IgD-negative memory B cell (primary cell): Measurements from ENCODE around the gene RND2. TPM values are rescaled to one million over a fixed set of nuclear protein-coding genes. Genes with fewer than 3 reads are reported as not detected.
A peak's percentile ranks its signal among the peaks of the same experiment; 100 is the strongest.
"Not testable (repeated sequence)": the region's sequence is repeated elsewhere in the genome, so short reads cannot be mapped to it uniquely, and the experiment has no call there.

Experiments
- H3K27ac Mint-ChIP-seq, 3 donors: one replicate each; pipeline ENCODE4 v1.8.0; 2020 to 2022; ENCODE audit warnings: mild to moderate bottlenecking in 3 of 3, mixed read lengths in 3 of 3, moderate library complexity in 1 of 3
- H3K27me3 Mint-ChIP-seq: one replicate; pipeline ENCODE4 v1.8.0; 2021; ENCODE audit warnings: mixed read lengths
- H3K36me3 Mint-ChIP-seq: one replicate; pipeline ENCODE4 v1.8.0; 2020; ENCODE audit warnings: mild to moderate bottlenecking, mixed read lengths
- H3K4me1 Mint-ChIP-seq, 3 donors: one replicate each; pipeline ENCODE4 v1.8.0; 2020 to 2022; ENCODE audit warnings: mixed read lengths in 3 of 3, mild to moderate bottlenecking in 1 of 3
- H3K4me3 Mint-ChIP-seq, 4 donors: one replicate each; pipeline ENCODE4 v1.8.0; 2020 to 2022; ENCODE audit warnings: mild to moderate bottlenecking in 4 of 4, mixed read lengths in 4 of 4, moderate library complexity in 3 of 4
- H3K9me3 Mint-ChIP-seq, 3 donors: one replicate each; pipeline ENCODE4 v1.8.0; 2020 to 2021; ENCODE audit warnings: mixed read lengths in 3 of 3, mild to moderate bottlenecking in 1 of 3
- polyA plus RNA-seq: library from polyadenylated mRNA; unstranded; fragments of 300-500 nt; fragmentation: Illumina TruSeq; gene quantifications from one replicate; pipeline ENCODE4 v1.2.3, GENCODE V29; 2021

RND2 gene, protein sequence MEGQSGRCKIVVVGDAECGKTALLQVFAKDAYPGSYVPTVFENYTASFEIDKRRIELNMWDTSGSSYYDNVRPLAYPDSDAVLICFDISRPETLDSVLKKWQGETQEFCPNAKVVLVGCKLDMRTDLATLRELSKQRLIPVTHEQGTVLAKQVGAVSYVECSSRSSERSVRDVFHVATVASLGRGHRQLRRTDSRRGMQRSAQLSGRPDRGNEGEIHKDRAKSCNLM
- 0.05 TPM for polyA plus RNA-seq

DNA sequence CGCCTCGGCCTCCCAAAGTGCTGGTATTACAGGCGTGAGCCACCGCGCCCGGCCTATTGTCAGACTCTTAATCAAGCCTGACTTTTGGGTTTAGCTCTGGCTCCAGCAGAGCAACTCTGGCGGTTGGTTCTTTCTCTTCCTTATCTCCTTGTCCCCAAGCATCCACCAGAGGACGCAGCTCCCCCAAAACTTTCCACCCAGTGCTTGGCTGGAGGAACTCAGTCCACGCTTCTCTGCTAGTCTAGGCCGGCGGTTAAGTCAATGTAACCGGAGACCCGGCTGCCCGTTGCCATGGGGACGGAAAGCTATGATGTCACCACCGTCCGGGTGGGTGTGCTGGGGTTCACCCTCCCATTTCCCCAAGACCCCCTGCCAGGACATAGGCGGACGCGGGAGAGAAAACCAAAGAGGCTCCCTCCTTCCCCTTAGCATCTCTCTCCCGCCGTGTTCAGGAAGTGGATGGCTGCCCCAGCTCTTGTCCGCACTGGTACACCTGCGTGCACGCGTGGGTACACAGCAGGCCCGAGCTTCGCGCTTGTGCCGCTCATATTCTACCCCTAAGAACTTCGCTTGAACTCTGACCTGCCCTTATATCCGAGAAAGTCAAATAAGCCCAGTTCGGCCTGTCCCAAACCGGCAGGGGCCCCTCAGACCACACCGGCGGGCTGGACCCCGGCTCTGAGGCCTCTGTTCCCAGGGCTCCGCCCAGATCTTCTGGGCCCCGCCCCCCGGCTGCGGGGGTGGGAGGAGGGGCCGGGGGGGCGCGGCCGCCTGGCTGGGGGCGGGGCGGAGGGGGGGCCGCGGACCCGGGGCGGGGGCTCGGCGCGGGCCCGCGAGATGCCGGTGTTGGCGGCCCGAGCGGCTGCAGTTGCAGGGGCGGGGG is at the start of gene RND2:
Gene RND2, plus strand, starts transcription at position 825 of the 883 bp plus-strand sequence. CDS start 117 bp downstream, outside the sequence.
- Mint-ChIP-seq H3K27me3 (no peaks in the 10 kb centered on the region), H3K36me3 (no peaks in the 10 kb centered on the region), H3K4me3 (peak within 1 kb of the TSS; percentile 84 to 96 (median 92)), H3K4me1 (peaks cover 8 to 18% (median 9%) of the 10 kb centered on the region in 3 donors), H3K9me3 (no peaks in the 10 kb centered on the region), H3K27ac (peak within 1 kb of the TSS; percentile 89 to 96 (median 91))

DNA sequence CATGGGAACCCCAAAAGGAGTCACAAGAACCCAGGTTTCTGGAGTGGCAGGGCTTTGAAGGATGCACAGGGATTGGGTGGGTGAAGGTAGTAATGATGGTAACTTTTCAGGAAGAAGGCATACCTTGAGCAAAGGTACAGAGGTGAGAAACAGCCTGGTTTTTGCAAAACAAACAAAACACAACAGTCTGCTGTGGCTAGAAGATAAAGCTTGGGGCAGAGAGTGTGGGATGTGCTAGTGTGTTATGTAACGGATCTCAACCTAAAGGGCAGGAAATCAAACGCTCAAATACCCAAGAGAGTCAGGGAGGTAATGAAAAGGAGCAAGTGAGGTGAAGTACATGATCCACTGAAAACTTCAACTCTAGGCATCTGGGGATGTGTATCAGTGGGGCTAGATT is 49.8 kb upstream of the RND2 start:
- Mint-ChIP-seq H3K4me3 (peak overlapping the region in 1 of 4 donors; percentile 13), H3K9me3 (no peaks in the 10 kb centered on the region), H3K36me3 (no peaks in the 10 kb centered on the region), H3K27ac (peak overlapping the region in 1 of 3 donors; percentile 17), H3K4me1 (peaks cover 4 to 12% (median 7%) of the 10 kb centered on the region in 3 donors), H3K27me3 (no peaks in the 10 kb centered on the region)

GRCh38 chr17:42975701-42976100 is 49.3 kb upstream of the RND2 start:
- H3K27ac Mint-ChIP-seq = peak overlapping the region in 1 of 3 donors; percentile 17

DNA sequence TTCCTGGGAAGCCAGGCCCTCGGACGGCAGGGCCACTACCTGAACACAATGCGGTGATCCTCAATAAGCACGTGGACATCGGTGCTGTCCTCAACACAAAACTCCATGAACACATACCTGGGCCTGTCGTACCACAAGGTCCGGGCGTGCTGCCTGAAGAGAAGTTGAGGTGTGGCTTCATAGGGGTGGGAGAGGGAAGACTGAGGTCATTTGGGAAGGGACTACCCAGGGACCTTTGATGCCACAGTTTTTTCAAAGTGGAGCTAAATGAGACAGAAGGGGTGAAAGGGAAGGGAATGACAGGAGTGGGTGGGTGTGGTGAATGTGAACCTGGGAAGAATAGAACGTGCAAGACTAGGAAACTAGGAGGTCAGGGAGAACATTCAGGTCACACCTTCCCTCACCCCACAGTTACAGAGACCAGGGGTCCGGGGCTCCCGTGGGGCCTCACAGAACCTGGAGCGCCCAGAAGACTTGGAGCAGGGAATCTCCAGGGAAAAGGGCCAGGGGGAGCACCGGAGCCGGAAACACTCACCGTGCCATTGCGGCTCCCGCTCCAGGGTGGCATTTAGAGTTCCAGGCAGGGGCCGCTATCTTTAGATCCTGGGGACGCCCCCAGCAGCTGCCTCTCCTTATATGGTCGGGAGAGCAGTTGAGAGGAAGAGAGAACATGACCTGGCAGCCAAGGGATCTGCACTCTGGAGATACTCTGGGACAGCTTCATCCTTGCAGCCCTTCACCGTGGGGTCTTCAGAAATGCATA is 45.3 kb upstream of the RND2 start, which contains the start of gene PTGES3L:
Gene PTGES3L, minus strand, starts transcription at position 570 of the 763 bp plus-strand sequence. Its CDS starts 27 bp downstream, at position 543.
- no peaks in the 10 kb centered on the region for H3K27me3 Mint-ChIP-seq
- H3K4me3 Mint-ChIP-seq = peak within 1 kb of the TSS; percentile 87 to 98 (median 94)
- no peaks in the 10 kb centered on the region for H3K9me3 Mint-ChIP-seq
- peaks cover 17 to 27% (median 24%) of the 10 kb centered on the region in 3 donors for H3K4me1 Mint-ChIP-seq
- peaks cover 1% of the 10 kb centered on the region for H3K36me3 Mint-ChIP-seq
- H3K27ac Mint-ChIP-seq = peak within 1 kb of the TSS; percentile 86 to 99 (median 98)

More at GRCh38 chr17:42975701-42976100, 49.3 kb upstream of the RND2 start:
- peaks cover 4 to 13% (median 7%) of the 10 kb centered on the region in 3 donors for H3K4me1 Mint-ChIP-seq
- not testable (repeated sequence) for H3K36me3 Mint-ChIP-seq, H3K9me3 Mint-ChIP-seq, H3K27me3 Mint-ChIP-seq
- H3K4me3 Mint-ChIP-seq = peak overlapping the region in 1 of 4 donors; percentile 13

DNA sequence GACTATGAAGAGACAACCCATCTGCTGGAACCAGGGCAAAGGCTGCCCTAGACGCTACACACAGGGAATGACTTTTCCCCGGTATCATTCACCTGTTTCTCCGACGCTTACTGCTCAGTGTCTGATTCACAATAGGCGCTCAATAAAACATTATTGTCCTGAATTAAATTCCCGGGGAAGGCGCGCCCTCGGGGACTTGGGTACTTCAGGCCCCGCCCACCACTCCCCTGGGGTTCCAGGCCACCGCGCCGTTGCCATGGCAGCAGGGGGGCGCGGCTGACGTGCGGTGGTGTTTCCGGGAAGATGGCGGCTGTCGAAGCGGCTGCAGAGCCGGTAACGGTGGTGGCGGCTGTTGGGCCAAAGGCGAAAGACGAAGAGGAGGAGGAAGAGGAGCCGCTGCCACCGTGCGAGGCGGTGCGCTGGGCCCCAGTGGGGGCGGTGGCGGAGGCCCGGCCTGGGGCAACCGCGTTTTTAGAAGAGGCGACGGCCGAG is 44.7 kb upstream of the RND2 start, which contains the start of gene RUNDC1:
Gene RUNDC1, plus strand, starts transcription at position 292 of the 492 bp plus-strand sequence. Its CDS starts 12 bp downstream, at position 304.
- H3K4me1 Mint-ChIP-seq = peaks cover 20 to 32% (median 28%) of the 10 kb centered on the region in 3 donors
- peaks cover 3% of the 10 kb centered on the region for H3K36me3 Mint-ChIP-seq
- no peaks in the 10 kb centered on the region for H3K27me3 Mint-ChIP-seq
- H3K9me3 Mint-ChIP-seq = no peaks in the 10 kb centered on the region
- peak within 1 kb of the TSS; percentile 86 to 99 (median 98) for H3K27ac Mint-ChIP-seq
- H3K4me3 Mint-ChIP-seq = peak within 1 kb of the TSS; percentile 87 to 98 (median 94)

- Mint-ChIP-seq H3K9me3 (no peaks in the 10 kb centered on the region), H3K4me3 (peak overlapping the region; percentile 87 to 98 (median 94)), H3K27me3 (no peaks in the 10 kb centered on the region), H3K4me1 (peaks cover 22 to 35% (median 32%) of the 10 kb centered on the region in 3 donors), H3K27ac (peak overlapping the region; percentile 86 to 98 (median 93)), H3K36me3 (peaks cover 3% of the 10 kb centered on the region)
These were observed 44.1 kb upstream of the RND2 start for GRCh38 chr17:42980766-42981397.

DNA sequence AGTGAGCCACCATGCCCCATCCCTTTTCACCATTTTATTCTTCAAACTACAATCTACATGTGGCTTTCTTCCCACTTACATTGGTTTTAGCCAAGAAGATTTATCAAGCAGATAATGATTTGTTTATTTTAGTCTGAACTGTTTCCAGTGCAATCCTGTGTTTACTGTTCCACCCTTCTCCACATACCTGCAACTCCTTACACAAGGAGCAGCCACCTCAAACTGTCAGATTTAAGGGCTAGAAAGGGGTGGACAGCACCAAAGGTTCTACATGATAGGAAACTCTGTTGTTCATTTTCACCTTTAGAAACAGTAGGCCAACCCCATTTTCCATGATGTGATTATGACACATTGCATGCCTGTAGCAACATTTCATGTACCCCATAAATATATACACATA is 42.8 kb upstream of the RND2 start:
- Mint-ChIP-seq H3K36me3 (peaks cover 3% of the 10 kb centered on the region), H3K27ac (peak overlapping the region in 2 of 3 donors; percentile 67 to 86), H3K4me3 (peak overlapping the region; percentile 33 to 92 (median 76)), H3K9me3 (no peaks in the 10 kb centered on the region), H3K27me3 (no peaks in the 10 kb centered on the region), H3K4me1 (peaks cover 22 to 37% (median 35%) of the 10 kb centered on the region in 3 donors)

GRCh38 chr17:42985225-42985624 is 39.8 kb upstream of the RND2 start:
- H3K4me3 Mint-ChIP-seq = peak overlapping the region; percentile 73 to 90 (median 83)
- peaks cover 7% of the 10 kb centered on the region for H3K36me3 Mint-ChIP-seq
- H3K4me1 Mint-ChIP-seq = peaks cover 15 to 35% (median 35%) of the 10 kb centered on the region in 3 donors
- H3K27ac Mint-ChIP-seq = peak overlapping the region; percentile 39 to 90 (median 67)
- H3K27me3 Mint-ChIP-seq = no peaks in the 10 kb centered on the region
- H3K9me3 Mint-ChIP-seq = no peaks in the 10 kb centered on the region

DNA sequence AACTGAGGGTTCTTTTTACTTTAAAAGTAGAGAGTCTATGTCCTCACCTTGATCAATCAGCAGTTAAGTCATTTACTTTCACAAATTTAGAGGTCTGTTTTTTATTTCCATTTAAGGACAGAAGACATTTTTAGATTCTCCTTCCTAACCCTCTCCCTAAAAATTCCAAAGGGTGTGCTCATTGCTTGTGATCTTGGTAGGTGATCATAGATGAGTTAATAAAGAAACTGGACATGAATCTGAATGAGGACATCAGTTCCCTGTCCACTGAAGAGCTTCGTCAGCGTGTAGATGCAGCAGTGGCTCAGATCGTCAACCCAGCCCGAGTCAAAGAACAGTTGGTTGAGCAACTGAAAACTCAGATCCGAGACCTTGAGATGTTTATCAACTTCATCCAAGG is 35.9 kb upstream of the RND2 start:
- no peak overlapping the region for H3K4me3 Mint-ChIP-seq
- H3K36me3 Mint-ChIP-seq = peaks cover 6% of the 10 kb centered on the region
- no peaks in the 10 kb centered on the region for H3K27me3 Mint-ChIP-seq
- H3K9me3 Mint-ChIP-seq = no peaks in the 10 kb centered on the region
- no peak overlapping the region for H3K27ac Mint-ChIP-seq
- peaks cover 6 to 23% (median 21%) of the 10 kb centered on the region in 3 donors for H3K4me1 Mint-ChIP-seq

GRCh38 chr17:42989726-42990652 is 35.0 kb upstream of the RND2 start:
- peaks cover 6% of the 10 kb centered on the region for H3K36me3 Mint-ChIP-seq
- H3K9me3 Mint-ChIP-seq = no peaks in the 10 kb centered on the region
- no peaks in the 10 kb centered on the region for H3K27me3 Mint-ChIP-seq
- no peak overlapping the region for H3K4me3 Mint-ChIP-seq
- no peak overlapping the region for H3K27ac Mint-ChIP-seq
- H3K4me1 Mint-ChIP-seq = peaks cover 5 to 17% (median 15%) of the 10 kb centered on the region in 3 donors

- Mint-ChIP-seq H3K27ac (no peak overlapping the region), H3K9me3 (no peaks in the 10 kb centered on the region), H3K27me3 (no peaks in the 10 kb centered on the region), H3K4me1 (peaks cover 0 to 8% (median 5%) of the 10 kb centered on the region in 3 donors), H3K4me3 (no peak overlapping the region), H3K36me3 (peaks cover 4% of the 10 kb centered on the region)
These were observed 33.6 kb upstream of the RND2 start for GRCh38 chr17:42991471-42991870.

GRCh38 chr17:42992872-42993271 is 32.2 kb upstream of the RND2 start:
- H3K27me3 Mint-ChIP-seq = no peaks in the 10 kb centered on the region
- no peaks in the 10 kb centered on the region for H3K9me3 Mint-ChIP-seq
- no peak overlapping the region for H3K27ac Mint-ChIP-seq

GRCh38 chr17:42993913-42994312 is 31.1 kb upstream of the RND2 start:
- H3K36me3 Mint-ChIP-seq, H3K9me3 Mint-ChIP-seq, H3K27me3 Mint-ChIP-seq, H3K27ac Mint-ChIP-seq, H3K4me3 Mint-ChIP-seq: not testable (repeated sequence)
- peaks cover 7 to 15% (median 10%) of the 10 kb centered on the region in 3 donors for H3K4me1 Mint-ChIP-seq

More at GRCh38 chr17:42992872-42993271, 32.2 kb upstream of the RND2 start:
- Mint-ChIP-seq H3K4me3 (no peak overlapping the region), H3K4me1 (peaks cover 3 to 12% (median 6%) of the 10 kb centered on the region in 3 donors), H3K36me3 (peaks cover 2% of the 10 kb centered on the region)
